K562 (cell line): Measurements from ENCODE around the gene ERBB3. TPM values are rescaled to one million over a fixed set of nuclear protein-coding genes. Genes with fewer than 3 reads are reported as not detected.

ENCODE experiments used
- CBX2 ChIP-seq: fragments of 200-600 bp; sonication (generic); IDR thresholded peaks from one replicate; pipeline ENCODE4 v1.6.1; 2012; ENCODE audit warnings: mild to moderate bottlenecking, low read length, inconsistent platforms; ENCODE audit not compliant: insufficient read depth, poor library complexity, severe bottlenecking
- CCNT2 ChIP-seq: IDR thresholded peaks from 2 replicates; pipeline ENCODE4 v1.6.1; 2011; ENCODE audit warnings: borderline replicate concordance, low read depth, mild to moderate bottlenecking, moderate library complexity, mixed read lengths, low read length; ENCODE audit not compliant: insufficient read length; ENCODE audit errors: extremely low read depth
- FIP1L1 ChIP-seq: fragments of 200-400 bp; formaldehyde crosslinking; IDR thresholded peaks from 2 replicates; pipeline ENCODE4 v1.6.1; 2018; ENCODE audit warnings: mild to moderate bottlenecking, low read depth, low read length; ENCODE audit not compliant: poor library complexity, severe bottlenecking
- FOXJ2 ChIP-seq: fragments of 200-800 bp; sonication (Bioruptor generic); IDR thresholded peaks from 2 replicates; pipeline ENCODE4 v1.6.1; 2016; ENCODE audit warnings: missing genetic modification characterization, missing compliant biosample characterization
- MEF2D ChIP-seq: conservative IDR thresholded peaks from 2 replicates; pipeline ENCODE4 v1.6.1; 2016; ENCODE audit warnings: low read depth, missing genetic modification characterization, missing compliant biosample characterization
- NBN ChIP-seq: fragments of 450-650 bp; IDR thresholded peaks from 2 replicates; pipeline ENCODE4 v1.6.1; 2016; ENCODE audit warnings: low read depth, mild to moderate bottlenecking
- NFIC ChIP-seq: fragments of 450-650 bp; IDR thresholded peaks from 2 replicates; pipeline ENCODE4 v1.6.1; 2017; ENCODE audit warnings: mild to moderate bottlenecking, inconsistent platforms
- RNF2 ChIP-seq: sonication (generic); IDR thresholded peaks from 2 replicates; pipeline ENCODE4 v1.6.1; 2016
- SREBF1 ChIP-seq: fragments of 150-350 bp; IDR thresholded peaks from 2 replicates; pipeline ENCODE4 v1.6.1; 2014; ENCODE audit warnings: antibody characterized with exemption, low read depth, low read length, borderline replicate concordance
- U2AF2 ChIP-seq: fragments of 200-400 bp; formaldehyde crosslinking; optimal IDR thresholded peaks from 2 replicates; pipeline ENCODE3; 2017; ENCODE audit warnings: low read depth, mild to moderate bottlenecking, low read length
- WHSC1 ChIP-seq: IDR thresholded peaks from one replicate; pipeline ENCODE4 v1.6.1; 2012; ENCODE audit warnings: low read length, control low read depth, inconsistent platforms
- ZNF12 ChIP-seq: sonication (generic); formaldehyde crosslinking; IDR thresholded peaks from 2 replicates; pipeline ENCODE4 v1.4.0; 2020; ENCODE audit warnings: mild to moderate bottlenecking, missing genetic modification reagents
- polyA plus RNA-seq, 8 experiments: library from polyadenylated mRNA; depleted of rRNA in 4 of 8; stranded (reverse) in 5 of 8; unstranded in 3 of 8; fragments of >200 nt; fragmentation: Nextera tagmentation in 2 of 8; fragmentation: Illumina TruSeq in 1 of 8; extraction: Ambion mirVana in 2 of 8; extraction: Trizol in 1 of 8; gene quantifications; 2 replicates each; pipeline versions ENCODE4 v1.2.1 to v1.2.3, GENCODE V29; 2011 to 2014; ENCODE audit warnings: inconsistent platforms in 1 of 8, missing spikeins in 1 of 8
- total RNA-seq, 7 experiments: library from RNA; depleted of rRNA in 6 of 7; stranded (reverse); fragments of >200 nt in 6 of 7; fragmentation: Illumina TruSeq in 2 of 7; extraction: Trizol in 2 of 7; gene quantifications; 2 replicates each; pipeline versions ENCODE4 v1.2.1 to v1.2.3, GENCODE V29; 2011 to 2021; ENCODE audit warnings: low replicate concordance in 1 of 7
- TF ChIP-seq, protein P1 (sequence below): fragments of 200-800 bp; sonication (Bioruptor generic); IDR thresholded peaks from 2 replicates; pipeline ENCODE4 v1.6.1; 2017; ENCODE audit warnings: missing genetic modification characterization, missing compliant biosample characterization
- TF ChIP-seq, protein P2 (sequence below): IDR thresholded peaks from 2 replicates; pipeline ENCODE4 v1.6.1; 2016; ENCODE audit warnings: missing genetic modification characterization, missing compliant biosample characterization
- TF ChIP-seq, protein P3 (sequence below): sonication (generic); formaldehyde crosslinking; IDR thresholded peaks from 2 replicates; pipeline ENCODE4 v1.8.0; 2022; ENCODE audit warnings: mild to moderate bottlenecking, missing genetic modification reagents, borderline replicate concordance
- TF ChIP-seq, protein P4 (sequence below): fragments of 450-650 bp; conservative IDR thresholded peaks from 2 replicates; pipeline ENCODE4 v1.6.1; 2016; ENCODE audit warnings: missing genetic modification characterization, low read depth, mild to moderate bottlenecking, missing compliant biosample characterization, moderate library complexity
- TF ChIP-seq, protein P5 (sequence below), 2 experiments: IDR thresholded peaks; 2 replicates each; pipeline ENCODE4 v1.6.1; 2012; ENCODE audit warnings: improper control_type of control experiment in 2 of 2, low read depth in 2 of 2, low read length in 2 of 2, borderline replicate concordance in 1 of 2

The ERBB3 gene
- total and polyA plus RNA-seq, 9 of the 15 experiments (the other 6 are each of a cell fraction or from before 2014, with no cell fraction given), result 1.5 to 5.4 (median 3.8) TPM

DNA sequence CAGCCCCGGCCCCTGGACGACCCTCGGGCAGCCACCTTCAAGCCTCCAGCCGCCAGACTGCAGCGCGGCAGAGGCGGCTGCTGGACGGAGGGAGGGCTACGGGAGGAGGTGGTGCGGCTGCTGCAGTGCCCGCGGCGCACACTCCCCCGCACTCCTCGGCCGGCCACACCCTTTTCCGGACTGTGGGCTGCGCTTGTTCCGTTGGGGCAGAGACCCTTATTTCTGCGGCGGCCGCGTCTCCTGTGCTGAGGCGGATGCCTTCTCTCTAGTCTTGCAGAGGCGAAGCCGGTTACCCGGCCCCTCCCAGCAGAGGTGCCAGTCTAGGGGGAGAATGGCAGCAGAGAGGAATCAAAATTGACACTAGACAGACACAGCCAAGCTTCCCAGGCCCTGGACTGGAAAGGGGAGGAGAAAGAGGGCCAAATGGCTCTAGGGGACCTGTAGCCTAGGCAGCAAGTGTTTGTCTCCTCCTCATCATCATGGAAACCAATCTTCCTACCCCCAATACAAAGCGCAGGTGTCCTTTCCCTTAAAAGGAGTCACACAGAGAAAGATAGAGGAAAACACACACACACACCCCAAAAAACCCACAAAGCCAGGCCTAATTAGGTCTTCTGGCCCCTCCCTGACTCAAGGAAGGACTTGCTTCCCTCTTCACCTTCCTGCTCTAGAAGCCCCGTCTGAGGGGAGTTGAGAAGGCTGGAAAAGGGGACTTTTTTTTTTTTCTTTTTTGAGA lies 49.4 kb downstream of the ERBB3 start (continued):
- TF ChIP-seq, protein P1, sequence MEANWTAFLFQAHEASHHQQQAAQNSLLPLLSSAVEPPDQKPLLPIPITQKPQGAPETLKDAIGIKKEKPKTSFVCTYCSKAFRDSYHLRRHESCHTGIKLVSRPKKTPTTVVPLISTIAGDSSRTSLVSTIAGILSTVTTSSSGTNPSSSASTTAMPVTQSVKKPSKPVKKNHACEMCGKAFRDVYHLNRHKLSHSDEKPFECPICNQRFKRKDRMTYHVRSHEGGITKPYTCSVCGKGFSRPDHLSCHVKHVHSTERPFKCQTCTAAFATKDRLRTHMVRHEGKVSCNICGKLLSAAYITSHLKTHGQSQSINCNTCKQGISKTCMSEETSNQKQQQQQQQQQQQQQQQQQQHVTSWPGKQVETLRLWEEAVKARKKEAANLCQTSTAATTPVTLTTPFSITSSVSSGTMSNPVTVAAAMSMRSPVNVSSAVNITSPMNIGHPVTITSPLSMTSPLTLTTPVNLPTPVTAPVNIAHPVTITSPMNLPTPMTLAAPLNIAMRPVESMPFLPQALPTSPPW (CRISPR knock-in tag), result peak; percentile 85
- peak; percentile 66; the same call in 1 of the 2 replicates for TF ChIP-seq NBN
- TF ChIP-seq ZNF12 (CRISPR knock-in tag), result no peak; the same call in 1 of the 2 replicates
- TF ChIP-seq FIP1L1, result peak; percentile 91
- TF ChIP-seq, protein P2, sequence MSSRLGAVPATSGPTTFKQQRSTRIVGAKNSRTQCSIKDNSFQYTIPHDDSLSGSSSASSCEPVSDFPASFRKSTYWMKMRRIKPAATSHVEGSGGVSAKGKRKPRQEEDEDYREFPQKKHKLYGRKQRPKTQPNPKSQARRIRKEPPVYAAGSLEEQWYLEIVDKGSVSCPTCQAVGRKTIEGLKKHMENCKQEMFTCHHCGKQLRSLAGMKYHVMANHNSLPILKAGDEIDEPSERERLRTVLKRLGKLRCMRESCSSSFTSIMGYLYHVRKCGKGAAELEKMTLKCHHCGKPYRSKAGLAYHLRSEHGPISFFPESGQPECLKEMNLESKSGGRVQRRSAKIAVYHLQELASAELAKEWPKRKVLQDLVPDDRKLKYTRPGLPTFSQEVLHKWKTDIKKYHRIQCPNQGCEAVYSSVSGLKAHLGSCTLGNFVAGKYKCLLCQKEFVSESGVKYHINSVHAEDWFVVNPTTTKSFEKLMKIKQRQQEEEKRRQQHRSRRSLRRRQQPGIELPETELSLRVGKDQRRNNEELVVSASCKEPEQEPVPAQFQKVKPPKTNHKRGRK (tag), result no peak
- no peak for TF ChIP-seq U2AF2
- TF ChIP-seq RNF2, result peak; percentile 88; the same call in 1 of the 2 replicates
- TF ChIP-seq WHSC1, result no peak
- TF ChIP-seq CCNT2, result peak; percentile 85
- TF ChIP-seq FOXJ2 (tag), result no peak
- TF ChIP-seq MEF2D (tag), result no peak
- no peak for TF ChIP-seq SREBF1
- no peak for TF ChIP-seq CBX2
- TF ChIP-seq, protein P3, sequence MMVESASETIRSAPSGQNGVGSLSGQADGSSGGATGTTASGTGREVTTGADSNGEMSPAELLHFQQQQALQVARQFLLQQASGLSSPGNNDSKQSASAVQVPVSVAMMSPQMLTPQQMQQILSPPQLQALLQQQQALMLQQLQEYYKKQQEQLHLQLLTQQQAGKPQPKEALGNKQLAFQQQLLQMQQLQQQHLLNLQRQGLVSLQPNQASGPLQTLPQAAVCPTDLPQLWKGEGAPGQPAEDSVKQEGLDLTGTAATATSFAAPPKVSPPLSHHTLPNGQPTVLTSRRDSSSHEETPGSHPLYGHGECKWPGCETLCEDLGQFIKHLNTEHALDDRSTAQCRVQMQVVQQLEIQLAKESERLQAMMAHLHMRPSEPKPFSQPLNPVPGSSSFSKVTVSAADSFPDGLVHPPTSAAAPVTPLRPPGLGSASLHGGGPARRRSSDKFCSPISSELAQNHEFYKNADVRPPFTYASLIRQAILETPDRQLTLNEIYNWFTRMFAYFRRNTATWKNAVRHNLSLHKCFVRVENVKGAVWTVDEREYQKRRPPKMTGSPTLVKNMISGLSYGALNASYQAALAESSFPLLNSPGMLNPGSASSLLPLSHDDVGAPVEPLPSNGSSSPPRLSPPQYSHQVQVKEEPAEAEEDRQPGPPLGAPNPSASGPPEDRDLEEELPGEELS (CRISPR knock-in tag), result no peak
- TF ChIP-seq, protein P4, sequence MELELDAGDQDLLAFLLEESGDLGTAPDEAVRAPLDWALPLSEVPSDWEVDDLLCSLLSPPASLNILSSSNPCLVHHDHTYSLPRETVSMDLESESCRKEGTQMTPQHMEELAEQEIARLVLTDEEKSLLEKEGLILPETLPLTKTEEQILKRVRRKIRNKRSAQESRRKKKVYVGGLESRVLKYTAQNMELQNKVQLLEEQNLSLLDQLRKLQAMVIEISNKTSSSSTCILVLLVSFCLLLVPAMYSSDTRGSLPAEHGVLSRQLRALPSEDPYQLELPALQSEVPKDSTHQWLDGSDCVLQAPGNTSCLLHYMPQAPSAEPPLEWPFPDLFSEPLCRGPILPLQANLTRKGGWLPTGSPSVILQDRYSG, result no peak
- TF ChIP-seq, protein P5, sequence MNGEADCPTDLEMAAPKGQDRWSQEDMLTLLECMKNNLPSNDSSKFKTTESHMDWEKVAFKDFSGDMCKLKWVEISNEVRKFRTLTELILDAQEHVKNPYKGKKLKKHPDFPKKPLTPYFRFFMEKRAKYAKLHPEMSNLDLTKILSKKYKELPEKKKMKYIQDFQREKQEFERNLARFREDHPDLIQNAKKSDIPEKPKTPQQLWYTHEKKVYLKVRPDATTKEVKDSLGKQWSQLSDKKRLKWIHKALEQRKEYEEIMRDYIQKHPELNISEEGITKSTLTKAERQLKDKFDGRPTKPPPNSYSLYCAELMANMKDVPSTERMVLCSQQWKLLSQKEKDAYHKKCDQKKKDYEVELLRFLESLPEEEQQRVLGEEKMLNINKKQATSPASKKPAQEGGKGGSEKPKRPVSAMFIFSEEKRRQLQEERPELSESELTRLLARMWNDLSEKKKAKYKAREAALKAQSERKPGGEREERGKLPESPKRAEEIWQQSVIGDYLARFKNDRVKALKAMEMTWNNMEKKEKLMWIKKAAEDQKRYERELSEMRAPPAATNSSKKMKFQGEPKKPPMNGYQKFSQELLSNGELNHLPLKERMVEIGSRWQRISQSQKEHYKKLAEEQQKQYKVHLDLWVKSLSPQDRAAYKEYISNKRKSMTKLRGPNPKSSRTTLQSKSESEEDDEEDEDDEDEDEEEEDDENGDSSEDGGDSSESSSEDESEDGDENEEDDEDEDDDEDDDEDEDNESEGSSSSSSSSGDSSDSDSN (IDR thresholded peaks at IDR 0.05; ENCODE audit: borderline replicate concordance in 1 of 2, low read depth in 2 of 2, low read length in 2 of 2), result peak; percentile 79 to 81; a peak in 3 of 4 replicates
- TF ChIP-seq NFIC, result peak; percentile 27; the same call in 1 of the 2 replicates
